Endometrium (tissue), 2 donors: ENCODE results near the gene SLCO4C1.
"Not testable (repeated sequence)": the region's sequence is repeated elsewhere in the genome, so short reads cannot be mapped to it uniquely, and the experiment has no call there.

Source experiments
- FAIRE-seq: peaks from 2 replicates; lab custom pipeline; 2012; peaks lifted over from hg19 to GRCh38; lab: Jason Lieb, UNC
- donor health status: control.
- donor health status: control.

Gene SLCO4C1, protein sequence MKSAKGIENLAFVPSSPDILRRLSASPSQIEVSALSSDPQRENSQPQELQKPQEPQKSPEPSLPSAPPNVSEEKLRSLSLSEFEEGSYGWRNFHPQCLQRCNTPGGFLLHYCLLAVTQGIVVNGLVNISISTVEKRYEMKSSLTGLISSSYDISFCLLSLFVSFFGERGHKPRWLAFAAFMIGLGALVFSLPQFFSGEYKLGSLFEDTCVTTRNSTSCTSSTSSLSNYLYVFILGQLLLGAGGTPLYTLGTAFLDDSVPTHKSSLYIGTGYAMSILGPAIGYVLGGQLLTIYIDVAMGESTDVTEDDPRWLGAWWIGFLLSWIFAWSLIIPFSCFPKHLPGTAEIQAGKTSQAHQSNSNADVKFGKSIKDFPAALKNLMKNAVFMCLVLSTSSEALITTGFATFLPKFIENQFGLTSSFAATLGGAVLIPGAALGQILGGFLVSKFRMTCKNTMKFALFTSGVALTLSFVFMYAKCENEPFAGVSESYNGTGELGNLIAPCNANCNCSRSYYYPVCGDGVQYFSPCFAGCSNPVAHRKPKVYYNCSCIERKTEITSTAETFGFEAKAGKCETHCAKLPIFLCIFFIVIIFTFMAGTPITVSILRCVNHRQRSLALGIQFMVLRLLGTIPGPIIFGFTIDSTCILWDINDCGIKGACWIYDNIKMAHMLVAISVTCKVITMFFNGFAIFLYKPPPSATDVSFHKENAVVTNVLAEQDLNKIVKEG

DNA sequence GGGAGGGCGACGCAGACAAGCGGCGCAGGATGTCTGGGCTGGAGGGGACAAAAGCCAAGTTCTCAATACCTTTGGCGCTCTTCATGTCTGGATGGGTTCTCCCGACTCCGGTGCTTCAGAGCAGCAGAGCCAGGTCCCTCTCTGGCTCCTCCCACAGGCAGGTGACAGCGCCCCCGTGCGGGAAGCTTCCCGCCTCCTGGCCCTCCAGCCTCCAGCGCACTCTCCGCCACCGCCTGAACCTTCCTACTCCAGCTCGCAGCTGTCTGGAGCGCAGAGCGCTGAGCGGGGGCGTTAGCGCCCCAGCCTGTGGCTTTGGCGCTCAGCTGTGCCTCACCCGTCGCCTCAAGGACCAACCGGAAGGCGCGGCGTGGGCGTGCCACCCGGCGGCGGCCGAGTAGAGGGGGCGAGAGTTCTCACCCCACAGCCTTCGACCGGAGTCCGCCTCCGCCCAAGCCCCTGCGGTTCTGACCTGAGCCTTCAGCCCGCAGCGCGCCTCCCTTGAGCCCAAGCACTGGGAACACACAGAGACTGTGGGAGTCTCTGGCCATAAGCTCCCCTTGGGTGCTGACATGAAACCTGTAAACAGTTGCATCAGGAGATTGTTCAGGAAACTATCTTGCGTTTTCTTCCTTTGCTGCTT is at the start of gene SLCO4C1:
Gene SLCO4C1, minus strand, starts transcription at position 107 of the 640 bp plus-strand sequence. Its CDS starts 22 bp downstream, at position 85.
- no peak for FAIRE-seq

DNA sequence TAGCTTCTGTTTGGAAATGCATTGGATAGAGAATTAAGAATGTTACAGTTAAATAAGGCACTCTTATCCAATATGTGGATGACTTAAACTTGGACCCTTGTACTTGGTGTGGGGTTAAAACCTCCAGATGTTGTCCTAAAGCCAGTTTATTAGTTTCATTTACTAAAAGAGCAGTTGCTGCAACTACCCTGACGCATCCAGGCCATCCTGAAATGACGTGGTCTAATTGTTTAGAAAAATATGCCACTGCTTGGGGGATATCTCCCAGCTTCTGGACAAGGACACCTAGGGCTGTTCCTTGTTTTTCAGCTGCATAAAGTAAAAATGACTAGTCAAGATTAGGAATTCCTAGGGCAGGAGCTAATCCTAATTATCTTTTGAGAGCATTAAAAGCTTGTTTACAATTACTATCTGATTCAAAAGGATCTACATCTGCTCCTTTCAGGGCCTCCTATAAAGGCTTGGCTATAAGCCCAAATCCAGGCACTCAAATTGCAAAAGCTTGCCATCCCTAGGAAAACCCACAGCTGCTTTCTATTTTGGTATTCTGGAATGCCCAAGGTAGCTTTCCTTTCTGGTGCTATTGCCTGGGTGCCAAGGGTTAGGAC is 45.7 kb upstream of the SLCO4C1 start:
- no peak for FAIRE-seq

DNA sequence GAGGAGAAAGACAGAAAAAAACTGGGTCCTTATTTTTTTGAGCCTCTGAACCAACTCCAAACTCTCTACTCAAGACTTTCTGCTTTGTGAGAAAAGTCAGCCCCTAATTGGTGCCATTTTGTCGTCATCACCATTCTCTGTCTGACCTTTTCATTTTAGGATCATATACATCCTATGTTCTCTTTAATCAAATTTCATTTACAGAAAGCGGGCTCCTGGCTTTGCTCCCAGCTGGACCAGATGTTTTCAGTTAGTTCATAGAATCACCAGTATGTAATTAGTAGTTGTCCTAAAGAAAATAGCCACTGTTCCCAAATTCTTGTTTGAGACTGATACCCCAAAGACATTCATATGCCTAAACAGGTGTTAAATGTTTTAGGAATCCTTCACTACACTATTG is 28.6 kb upstream of the SLCO4C1 start:
- no peak for FAIRE-seq

DNA sequence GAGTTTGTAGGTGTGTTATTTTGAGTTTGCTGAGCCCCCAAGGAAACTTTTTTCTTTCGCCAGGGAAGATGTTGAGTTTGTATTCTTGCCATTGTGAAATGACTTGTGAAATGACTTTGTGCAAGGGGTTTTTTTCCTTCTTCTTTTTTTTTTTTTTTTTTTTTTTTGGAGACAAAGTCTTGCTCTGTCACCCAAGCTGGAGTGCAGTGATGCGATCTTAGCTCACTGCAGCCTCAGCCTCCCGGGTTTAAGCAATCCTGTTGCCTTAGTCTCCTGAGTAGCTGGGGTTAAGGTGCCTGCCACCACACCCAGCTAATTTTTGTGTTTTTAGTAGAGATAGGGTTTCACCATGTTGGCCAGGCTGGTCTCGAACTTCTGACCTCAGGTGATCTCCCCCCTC is 22.7 kb upstream of the SLCO4C1 start:
- FAIRE-seq = not testable (repeated sequence)

DNA sequence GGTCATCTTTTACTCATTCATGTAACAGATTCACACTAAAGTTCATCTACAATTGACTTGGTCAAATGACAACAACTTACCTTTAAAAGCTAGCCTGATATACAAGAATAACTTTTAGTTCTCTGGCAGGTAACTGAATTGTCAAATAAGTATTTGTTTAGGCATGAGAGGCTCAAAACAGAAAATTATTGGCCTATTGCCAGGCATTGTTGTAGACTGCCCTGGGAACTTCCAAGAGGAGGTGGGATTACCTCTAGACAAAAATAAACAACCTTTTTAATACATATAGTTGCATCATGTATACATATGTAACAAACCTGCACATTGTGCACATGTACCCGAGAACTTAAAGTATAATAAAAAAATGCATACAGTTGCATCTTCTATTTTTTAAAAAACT is 18.2 kb upstream of the SLCO4C1 start:
- no peak for FAIRE-seq

DNA sequence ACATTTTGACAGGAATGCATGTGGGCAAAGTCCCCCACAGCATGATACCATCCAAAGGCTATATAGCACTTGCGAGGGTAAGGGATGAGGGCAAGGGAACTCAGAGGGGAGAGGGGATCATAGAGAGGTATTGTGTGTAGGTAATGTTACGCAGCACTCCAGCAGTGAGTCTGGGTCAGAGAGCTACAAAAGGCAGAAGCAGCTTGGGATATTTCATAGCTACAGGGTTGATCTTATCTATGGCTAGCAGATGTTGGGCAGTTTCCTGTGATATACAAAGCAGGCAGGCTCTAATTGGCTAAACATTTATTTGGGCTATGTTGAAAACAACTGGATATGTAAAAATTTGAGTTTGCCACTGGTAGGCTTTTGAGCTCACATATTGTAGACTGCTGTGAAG is 17.8 kb upstream of the SLCO4C1 start:
- FAIRE-seq = no peak

DNA sequence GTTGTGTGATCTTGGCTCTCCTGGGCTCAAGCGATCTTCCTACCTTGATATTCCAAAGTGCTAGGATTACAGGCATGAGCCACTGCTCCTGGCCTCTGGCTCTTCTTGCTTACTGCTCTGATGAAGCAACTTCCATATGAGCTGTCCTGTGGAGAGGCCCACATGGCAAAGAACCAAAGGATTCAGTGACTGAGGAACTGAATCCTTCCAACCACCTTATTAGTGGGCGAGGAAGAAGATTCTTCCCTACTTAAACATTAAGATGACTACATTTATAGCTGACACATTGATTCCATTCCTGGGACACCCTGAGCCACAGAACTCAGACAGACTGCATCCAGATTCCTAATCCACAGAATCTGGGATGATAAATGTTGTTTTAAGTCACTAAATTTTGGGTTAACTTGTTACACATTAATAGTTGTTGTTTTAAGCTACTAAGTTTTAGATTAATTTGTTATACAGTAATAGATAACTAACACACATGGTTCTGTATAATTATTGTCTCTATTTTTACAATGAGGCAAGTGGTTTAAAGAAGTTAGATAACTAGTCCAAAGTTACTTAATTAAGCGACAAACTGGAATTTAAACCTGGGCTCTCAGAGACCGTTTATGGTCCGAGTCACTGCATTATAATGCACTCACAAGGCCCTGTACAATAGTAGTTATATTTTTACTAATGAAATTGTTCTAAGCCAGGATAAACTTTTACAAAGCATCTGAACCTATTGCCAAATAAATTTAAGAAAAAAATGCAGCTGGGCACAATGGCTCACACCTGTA is 16.7 kb upstream of the SLCO4C1 start:
- FAIRE-seq = no peak

DNA sequence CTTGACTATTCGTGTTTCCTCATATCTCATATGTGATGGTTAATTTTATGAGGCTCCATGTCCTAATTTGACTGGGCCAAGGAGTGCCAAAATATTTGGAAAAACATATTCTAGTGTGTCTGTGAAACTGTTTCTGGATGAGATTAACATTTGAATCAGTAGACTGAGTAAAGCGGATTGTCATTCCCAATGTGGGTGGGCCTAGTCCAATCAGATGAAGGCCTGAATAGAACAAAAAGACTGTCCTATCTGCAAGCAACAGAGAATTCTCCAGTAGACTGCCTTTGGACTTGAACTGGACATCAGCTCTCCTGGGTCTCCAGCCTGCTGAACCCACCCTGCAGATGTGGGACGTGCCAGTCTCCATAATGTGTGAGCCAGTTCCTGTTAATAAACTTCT is 13.5 kb upstream of the SLCO4C1 start:
- no peak for FAIRE-seq

DNA sequence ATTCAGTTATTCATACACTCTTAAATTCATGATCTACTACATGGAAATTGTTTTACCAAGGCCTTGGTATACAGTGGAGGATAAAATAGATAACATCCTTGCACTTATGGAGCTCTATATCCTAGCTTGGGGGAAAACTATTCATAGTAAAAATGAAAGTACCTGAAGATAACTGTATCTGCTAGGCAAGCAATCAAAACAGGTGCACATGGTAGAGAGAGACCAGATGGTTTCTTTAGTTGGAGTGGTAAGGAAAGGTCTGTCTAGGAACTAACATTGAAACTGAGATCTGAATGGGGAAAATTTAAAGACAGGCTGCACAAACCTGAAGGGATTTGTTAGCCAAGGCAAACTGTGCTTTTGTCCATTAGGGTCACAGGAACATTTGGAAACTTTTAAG is 11.1 kb upstream of the SLCO4C1 start:
- no peak for FAIRE-seq

DNA sequence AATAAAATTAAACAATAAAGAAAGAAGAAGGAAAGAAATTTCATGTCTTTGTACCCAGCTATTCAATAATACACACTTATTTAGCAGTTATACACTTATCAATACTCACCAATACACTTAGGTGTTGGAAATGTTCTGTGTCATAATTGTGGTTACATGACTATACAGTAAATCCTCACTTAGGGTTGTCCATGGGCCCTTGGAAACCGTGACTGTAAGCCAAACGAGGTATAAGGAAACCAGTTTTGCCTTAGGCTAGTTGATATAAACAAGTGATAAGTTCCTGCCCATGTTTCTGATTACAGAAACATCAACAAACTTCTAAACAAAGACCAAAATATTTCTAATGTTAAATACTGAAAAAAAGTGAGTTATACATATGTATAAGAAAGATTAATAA is 10.0 kb upstream of the SLCO4C1 start:
- no peak for FAIRE-seq

DNA sequence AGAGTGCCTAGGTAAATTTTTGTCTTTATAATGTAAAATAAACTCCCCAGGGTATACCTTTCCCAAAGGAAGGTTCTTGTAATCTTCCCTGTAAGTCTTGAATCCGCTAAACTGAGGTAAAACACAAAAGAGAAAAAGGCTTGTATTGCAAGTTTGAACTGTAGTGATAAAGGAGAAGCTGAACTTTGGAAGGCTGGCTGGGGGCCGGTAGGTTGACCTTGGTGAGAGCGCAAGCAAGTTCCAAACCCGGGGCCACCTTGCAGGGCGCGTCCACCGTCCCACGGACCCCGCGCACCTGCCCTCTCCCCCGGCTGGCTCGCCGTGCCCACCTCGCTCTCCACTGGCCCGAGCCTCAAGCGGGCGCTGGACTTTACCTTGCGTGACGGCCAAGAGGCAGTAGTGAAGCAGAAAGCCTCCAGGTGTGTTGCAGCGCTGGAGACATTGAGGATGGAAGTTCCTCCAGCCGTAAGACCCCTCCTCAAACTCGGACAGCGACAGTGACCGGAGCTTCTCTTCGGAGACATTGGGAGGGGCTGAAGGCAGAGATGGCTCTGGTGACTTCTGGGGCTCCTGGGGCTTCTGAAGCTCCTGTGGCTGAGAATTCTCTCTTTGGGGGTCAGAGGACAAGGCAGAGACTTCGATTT is 428 bp downstream of the SLCO4C1 start:
- no peak for FAIRE-seq

DNA sequence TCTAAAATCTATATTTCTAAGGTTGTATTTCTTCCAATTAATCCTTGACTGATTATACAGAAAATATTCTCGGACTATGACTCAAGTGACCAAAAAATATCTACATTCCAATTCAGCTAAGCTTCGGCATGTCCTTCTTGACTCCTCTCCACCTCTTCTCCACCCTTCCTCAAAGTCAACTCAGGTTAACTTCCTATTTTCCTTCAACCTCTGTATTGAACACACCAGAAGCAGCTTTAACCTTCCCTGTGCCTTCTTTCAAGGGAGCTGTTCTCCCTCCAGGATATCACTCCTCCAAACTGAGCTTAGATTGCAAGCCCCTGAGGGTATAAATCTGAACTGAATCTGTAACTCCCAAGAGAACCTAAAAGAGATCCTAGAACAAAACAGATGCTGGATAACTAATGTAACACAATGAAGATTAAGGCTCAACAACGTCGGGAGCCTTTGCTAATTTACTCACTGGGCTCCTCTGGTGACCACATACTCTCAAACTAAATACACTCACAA is 1.1 kb downstream of the SLCO4C1 start:
- no peak for FAIRE-seq

DNA sequence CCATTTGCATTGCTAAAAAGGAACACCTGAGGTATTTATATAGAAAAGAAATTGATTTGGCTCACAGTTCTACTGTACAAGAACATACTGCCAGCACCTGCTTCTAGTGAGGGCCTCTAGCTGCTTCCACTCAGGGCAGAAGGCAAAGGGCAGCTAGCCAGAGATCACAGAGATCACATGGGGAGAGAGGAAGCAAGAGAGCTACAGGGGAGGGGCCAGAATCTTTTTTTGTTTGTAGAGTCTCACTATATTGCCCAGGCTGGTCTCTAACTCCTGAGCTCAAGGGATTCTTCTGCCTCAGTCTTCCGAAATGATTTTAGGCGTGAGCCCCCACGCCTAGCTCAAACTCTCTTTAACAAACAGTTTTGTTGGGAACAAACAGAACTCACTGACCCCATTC is 6.1 kb downstream of the SLCO4C1 start:
- no peak for FAIRE-seq

DNA sequence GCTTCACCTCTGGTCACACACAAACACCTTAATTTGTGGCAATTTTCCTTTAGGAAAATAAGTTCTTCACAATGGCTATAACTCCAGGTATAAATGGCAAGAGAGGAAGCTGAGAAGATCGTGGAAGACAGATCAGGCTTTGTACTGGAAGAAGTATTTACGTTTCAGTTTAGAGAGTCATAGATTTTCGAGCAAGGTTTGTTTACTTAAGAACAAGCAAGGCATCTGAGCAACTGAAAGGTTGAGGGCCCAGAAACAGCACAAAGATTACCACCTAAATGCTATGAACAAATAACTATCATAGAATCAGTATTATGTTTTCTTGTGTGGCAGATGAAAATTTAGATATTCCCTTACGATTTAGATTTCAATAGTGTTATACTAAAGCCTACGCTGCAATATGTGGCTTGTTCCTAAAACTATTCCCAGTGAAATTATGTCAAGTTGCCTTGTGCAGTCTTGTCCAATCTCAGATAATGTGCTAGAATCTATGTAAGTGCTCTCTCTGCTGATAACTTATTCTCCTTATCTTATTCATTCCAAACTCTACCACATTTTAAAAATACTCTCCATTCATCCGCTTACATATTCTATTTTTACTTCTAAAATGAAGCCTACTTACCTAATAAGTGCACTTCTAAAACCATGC is 6.7 kb downstream of the SLCO4C1 start:
- FAIRE-seq = no peak

DNA sequence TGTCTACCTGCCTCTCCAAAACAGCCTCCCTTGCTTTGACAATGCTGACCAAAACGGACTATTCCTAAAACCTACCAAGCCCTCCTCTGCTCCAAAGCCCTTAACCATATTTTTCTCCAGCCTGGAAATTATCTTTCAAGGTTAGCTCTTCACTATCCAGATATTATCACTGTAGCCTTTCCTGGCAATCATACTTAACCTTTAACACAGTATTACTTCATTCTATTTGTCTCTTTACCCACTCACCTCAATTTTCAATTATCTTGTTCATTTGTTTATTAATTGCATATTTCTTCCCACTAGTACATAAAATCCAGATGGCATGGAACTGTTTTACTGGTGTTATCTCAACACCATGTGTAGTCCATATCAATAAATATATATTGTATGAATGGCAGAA is 7.5 kb downstream of the SLCO4C1 start:
- no peak for FAIRE-seq

DNA sequence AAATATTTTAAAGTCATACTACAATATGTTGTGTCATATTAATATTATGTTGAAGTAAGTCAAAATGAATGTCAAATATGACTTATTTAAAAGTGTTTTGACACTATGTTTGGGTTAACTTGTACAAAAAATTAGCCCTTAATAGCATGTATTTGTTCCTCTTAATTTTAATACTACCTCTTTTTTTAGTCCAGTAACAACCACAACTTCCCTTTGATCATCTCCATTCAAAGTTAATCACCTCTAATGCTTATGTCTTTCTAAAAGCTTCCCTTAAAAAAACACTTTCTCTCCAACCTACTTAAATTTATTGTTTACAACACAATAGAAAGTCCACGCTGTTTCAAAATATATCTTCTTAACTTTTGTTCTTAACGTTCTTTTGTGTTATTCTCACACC is 9.6 kb downstream of the SLCO4C1 start:
- no peak for FAIRE-seq

DNA sequence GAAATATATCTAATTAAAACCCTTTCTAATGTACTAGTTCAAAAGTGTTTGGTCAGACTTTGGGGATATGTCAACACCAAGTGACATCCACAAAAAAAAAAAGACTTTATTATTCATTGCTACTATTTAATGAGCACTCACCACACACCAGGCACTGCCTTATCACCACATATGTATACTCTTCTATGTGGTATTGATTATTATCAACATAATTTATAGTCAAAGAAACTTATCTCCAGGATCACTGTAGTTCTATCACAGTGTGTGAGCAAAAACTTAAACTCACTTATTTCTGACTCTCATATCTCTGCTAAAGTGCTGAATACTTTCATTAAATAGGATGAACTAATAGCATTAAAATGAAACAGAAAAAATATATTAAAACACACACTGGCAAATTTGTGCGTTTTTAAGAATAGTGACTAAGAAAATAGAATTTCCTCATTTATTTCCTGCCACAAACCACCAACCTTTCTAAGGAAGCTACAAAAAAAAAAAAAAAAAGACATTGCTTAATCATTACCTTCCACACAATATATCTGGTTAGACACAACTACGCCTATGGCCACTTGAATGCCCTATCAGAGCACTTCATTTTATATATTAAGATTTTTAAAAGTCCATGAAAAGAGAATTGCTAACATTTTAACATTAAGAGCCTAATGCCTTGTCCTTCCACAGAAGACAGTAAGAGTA is 12.8 kb downstream of the SLCO4C1 start:
- no peak for FAIRE-seq

DNA sequence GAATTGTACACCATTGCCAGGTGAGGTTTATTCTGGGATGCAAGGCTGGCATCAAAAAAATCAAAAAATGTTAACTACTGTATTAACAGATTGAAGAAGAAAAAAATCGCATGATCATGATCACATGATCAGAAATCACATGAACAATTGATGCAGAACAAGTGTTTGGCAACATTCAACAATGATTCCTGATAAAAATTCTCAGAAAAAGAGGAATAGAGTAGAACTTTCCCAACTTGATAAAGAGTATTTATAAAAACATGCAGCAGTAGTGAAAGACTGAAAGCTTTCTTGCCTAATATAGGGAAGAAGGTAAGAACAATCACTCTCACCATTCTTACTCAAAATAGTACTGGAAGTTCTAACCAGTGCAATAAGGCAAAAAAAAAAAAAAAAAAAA is 16.4 kb downstream of the SLCO4C1 start:
- FAIRE-seq = no peak

DNA sequence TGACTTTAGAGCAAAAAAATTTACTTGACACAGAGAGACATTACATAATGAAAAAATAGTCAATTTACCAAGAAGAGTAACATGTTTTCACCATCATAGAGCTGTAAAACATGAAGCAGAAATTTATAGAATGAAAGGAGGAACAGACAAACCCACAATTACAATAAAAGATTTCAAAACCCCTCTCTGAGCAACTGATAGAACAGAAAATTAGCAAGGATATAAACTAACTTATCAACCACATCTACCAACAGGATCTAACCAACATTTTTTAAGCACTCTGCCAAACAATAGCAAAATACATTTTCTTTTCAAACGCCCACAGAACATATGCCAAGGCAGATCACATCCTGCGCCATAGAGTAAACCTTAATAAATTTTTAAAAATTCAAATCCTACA is 17.9 kb downstream of the SLCO4C1 start:
- FAIRE-seq = no peak

DNA sequence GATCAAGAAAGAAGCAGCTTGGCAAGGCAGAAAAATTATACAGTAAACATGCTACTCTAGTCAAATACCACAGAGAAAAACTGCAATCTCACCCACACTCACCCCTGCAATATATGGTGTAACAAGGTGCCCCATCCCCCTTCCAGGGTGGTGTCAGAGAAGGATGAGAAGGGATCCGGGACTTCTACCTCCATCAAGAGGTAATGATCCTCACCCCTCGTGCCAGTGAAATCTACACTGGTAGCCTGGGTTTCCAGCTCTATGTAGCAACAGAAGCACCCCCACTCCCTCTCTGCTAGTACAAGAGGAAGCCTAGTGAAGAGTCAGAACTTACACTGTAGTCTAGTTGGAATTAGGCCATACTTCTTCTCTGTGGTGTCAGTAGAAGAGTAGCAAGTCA is 18.9 kb downstream of the SLCO4C1 start:
- FAIRE-seq = no peak
